Muscle layer of colon (tissue), 2 donors: ENCODE measurements around the gene TNC.

Experiments
- H3K27ac ChIP-seq: one replicate; pipeline ENCODE4 v1.7.0; 2013; ENCODE audit warnings: low read depth, mild to moderate bottlenecking, low read length, moderate library complexity
- H3K27me3 ChIP-seq, 2 donors: one replicate each; pipeline ENCODE4 v1.7.0; 2013; ENCODE audit warnings: low read length in 2 of 2, mild to moderate bottlenecking in 2 of 2; ENCODE audit not compliant: insufficient read depth in 2 of 2, control insufficient read depth in 1 of 2
- H3K36me3 ChIP-seq: one replicate; pipeline ENCODE4 v1.7.0; 2013; ENCODE audit warnings: mild to moderate bottlenecking, low read length; ENCODE audit not compliant: insufficient read depth
- H3K4me1 ChIP-seq: one replicate; pipeline ENCODE4 v1.7.0; 2013; ENCODE audit warnings: mild to moderate bottlenecking, low read length; ENCODE audit not compliant: insufficient read depth
- H3K4me3 ChIP-seq, 2 donors: one replicate each; pipeline ENCODE4 v1.7.0; 2013; ENCODE audit warnings: low read length in 2 of 2, low read depth in 1 of 2, mild to moderate bottlenecking in 1 of 2, moderate library complexity in 1 of 2
- H3K9ac ChIP-seq: one replicate; pipeline ENCODE4 v1.7.0; 2013; ENCODE audit warnings: low read length
- H3K9me3 ChIP-seq: one replicate; pipeline ENCODE4 v1.7.0; 2013; ENCODE audit warnings: mild to moderate bottlenecking, low read length
- donor health status: abdominal sarcoma.
- donor health status: Adenocarcinoma of cecum.

The TNC gene

GRCh38 chr9:114987116-114987515 lies 130.8 kb downstream of the TNC start:
- H3K4me1 ChIP-seq: no peaks in the 10 kb centered on the region
- no peak overlapping the region for H3K27ac ChIP-seq
- no peak overlapping the region for H3K4me3 ChIP-seq
- no peaks in the 10 kb centered on the region for H3K9me3 ChIP-seq
- H3K9ac ChIP-seq: no peak overlapping the region
- H3K27me3 ChIP-seq: no peaks in the 10 kb centered on the region
- H3K36me3 ChIP-seq: no peaks in the 10 kb centered on the region

DNA sequence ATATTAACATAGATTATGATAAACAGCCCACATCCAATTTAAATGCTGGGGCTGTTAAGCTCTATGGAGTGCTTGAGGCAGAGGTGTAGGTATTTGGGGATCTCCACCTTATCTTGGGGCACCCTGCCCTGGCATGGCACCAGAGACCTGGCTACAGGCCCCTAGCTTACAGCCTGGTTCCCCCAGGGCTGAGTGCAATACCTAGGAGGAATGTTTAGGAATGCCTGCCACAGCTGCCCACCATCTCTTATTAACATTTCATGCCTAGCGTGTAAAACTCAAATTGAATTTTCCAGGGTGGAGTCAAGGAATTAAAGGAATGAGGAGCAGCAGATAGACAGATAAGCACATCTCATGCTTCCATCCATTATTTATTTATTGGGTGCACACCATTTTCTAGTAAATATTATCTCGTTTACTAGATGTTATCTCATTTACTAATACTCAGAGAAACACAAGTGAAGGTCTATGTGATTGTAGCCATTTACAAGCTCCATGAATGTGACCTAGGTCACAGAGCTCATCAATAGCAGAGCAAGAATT lies 131.9 kb downstream of the TNC start:
- Histone ChIP-seq H3K9ac (no peak overlapping the region), H3K9me3 (no peaks in the 10 kb centered on the region), H3K4me3 (no peak overlapping the region), H3K27me3 (no peaks in the 10 kb centered on the region), H3K4me1 (no peaks in the 10 kb centered on the region), H3K27ac (no peak overlapping the region), H3K36me3 (no peaks in the 10 kb centered on the region)

DNA sequence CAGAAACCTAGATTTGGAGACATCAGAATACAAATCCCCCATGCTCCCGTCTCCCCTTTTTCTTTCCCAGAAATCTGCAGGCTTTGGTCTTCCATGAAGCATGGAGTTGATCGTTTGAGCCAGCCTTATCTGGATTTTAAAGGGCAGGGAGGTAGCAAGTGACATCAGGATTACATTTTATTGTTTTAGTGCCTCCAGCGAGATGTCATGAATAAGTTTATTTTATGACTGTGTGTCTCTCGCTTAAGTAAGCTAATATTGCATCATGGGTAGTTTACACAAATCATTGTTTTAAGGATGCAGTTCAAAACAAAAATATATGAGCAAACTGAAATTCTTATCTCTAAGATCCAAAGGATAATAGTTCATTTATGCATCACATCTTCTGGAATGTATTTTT lies 136.9 kb downstream of the TNC start:
- Histone ChIP-seq H3K36me3 (no peaks in the 10 kb centered on the region), H3K27me3 (no peaks in the 10 kb centered on the region), H3K4me1 (no peaks in the 10 kb centered on the region), H3K4me3 (no peak overlapping the region), H3K9ac (no peak overlapping the region), H3K27ac (no peak overlapping the region), H3K9me3 (no peaks in the 10 kb centered on the region)

DNA sequence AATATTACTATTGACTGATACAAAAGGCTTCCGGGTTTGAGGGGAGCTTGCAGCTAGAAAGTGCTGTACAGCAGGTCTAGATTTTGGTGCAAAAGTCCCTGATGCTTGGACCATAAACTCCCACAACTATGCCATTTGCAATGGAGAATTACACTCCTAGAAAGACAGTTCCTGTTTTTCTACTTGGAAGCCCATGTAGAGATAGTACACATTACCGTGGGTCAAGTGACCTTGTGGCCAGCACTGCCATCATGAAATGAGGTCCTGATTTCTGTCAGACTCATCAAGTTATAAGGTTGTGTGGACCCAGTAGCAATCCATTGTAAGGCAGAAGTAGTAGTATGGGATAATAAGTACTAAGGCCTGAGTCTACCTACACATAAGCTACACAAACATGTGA lies 144.7 kb downstream of the TNC start:
- no peaks in the 10 kb centered on the region for H3K36me3 ChIP-seq
- H3K4me1 ChIP-seq: no peaks in the 10 kb centered on the region
- no peaks in the 10 kb centered on the region for H3K27me3 ChIP-seq
- H3K9ac ChIP-seq: no peak overlapping the region
- H3K27ac ChIP-seq: no peak overlapping the region
- no peaks in the 10 kb centered on the region for H3K9me3 ChIP-seq
- no peak overlapping the region for H3K4me3 ChIP-seq

- Histone ChIP-seq H3K36me3 (no peaks in the 10 kb centered on the region), H3K9ac (no peak overlapping the region), H3K4me3 (no peak overlapping the region), H3K27ac (no peak overlapping the region), H3K27me3 (no peaks in the 10 kb centered on the region), H3K9me3 (no peaks in the 10 kb centered on the region), H3K4me1 (no peaks in the 10 kb centered on the region)
Observed at GRCh38 chr9:114972510-114973136, 145.3 kb downstream of the TNC start.
